EL (cell line): Measurements from ENCODE around the gene NSMF.
"Not testable (repeated sequence)": the region's sequence is repeated elsewhere in the genome, so short reads cannot be mapped to it uniquely, and the experiment has no call there.

Source experiments
- DNase-seq: peaks from one replicate; pipeline ENCODE4 v3.0.0-alpha.2; 2016

NSMF gene

GRCh38 chr9:137474271-137474670, 15.1 kb upstream of the NSMF start:
- no peak for DNase-seq

GRCh38 chr9:137470785-137471184, 11.7 kb upstream of the NSMF start:
- DNase-seq = no peak

DNA sequence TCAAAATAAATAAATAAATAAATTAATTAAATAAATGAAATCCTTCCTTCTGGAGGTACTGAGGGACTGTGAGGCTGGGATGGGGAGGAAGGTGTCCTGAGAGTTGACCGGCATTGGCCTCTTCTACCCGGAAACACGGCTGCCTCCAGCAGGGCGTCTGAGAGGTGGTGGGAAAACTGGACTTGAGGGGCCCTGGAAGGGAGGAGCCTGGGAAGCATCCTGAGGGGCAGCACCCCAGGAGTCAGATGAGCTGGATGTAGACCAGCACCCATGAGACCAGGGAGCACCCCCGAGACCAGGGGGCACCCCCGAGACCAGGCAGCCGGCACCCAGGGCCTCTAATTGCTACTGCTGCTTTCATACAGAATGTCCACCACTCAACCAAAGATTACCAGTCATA, 8.8 kb upstream of the NSMF start:
- no peak for DNase-seq

- DNase-seq = no peak
Observed at GRCh38 chr9:137467161-137467581, 8.0 kb upstream of the NSMF start.

DNA sequence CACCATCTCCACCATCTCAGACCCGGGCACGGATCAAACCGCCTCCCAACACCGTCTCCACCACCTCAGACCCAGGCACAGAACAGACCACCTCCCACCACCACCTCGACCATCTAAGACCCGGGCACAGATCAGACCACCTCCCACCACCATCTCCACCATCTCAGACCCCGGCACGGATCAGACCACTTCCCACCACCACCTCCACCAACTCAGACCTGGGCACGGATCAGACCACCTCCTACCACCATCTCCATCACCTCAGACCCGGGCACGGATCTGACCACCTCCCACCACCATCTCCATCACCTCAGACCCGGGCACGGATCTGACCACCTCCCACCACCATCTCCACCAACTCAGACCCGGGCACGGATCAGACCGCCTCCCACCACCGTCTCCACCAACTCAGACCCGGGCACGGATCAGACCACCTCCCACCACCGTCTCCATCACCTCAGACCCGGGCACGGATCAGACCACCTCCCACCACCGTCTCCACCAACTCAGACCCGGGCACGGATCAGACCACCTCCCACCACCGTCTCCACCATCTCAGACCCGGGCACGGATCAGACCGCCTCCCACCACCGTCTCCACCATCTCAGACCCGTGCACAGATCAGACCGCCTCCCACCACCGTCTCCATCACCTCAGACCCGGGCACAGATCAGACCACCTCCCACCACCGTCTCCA, 7.4 kb upstream of the NSMF start:
- not testable (repeated sequence) for DNase-seq

DNA sequence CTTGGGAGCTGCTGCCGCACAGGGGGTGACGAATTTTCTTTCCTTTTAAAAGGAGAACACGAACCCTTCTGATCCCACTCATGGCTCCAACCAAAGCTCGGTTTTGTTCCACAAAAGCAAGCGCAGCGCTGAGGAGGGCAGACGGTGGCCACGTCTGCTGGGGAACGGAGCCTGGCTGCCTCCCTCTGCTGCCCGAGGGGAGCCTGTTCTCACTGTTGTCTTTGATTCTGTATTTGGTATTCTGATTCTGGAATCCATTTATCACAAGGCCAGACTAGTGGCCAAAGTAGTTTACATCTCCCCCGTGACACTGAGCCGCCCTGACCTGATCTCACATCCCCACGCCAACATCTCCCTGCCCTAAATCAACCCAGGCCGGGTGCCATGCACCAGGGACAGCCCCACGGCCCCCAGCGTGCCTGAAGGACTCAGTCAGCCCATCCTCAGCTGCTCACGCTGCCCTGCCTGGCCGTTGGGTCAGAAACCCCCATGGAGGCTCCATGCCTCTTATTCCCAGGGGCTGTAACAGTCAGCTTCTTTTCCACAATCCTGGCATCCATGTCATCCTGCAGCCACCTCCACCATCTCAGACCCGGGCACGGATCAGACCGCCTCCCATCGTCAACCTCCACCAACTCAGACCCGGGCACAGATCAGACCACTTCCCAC, 6.7 kb upstream of the NSMF start:
- no peak for DNase-seq

DNA sequence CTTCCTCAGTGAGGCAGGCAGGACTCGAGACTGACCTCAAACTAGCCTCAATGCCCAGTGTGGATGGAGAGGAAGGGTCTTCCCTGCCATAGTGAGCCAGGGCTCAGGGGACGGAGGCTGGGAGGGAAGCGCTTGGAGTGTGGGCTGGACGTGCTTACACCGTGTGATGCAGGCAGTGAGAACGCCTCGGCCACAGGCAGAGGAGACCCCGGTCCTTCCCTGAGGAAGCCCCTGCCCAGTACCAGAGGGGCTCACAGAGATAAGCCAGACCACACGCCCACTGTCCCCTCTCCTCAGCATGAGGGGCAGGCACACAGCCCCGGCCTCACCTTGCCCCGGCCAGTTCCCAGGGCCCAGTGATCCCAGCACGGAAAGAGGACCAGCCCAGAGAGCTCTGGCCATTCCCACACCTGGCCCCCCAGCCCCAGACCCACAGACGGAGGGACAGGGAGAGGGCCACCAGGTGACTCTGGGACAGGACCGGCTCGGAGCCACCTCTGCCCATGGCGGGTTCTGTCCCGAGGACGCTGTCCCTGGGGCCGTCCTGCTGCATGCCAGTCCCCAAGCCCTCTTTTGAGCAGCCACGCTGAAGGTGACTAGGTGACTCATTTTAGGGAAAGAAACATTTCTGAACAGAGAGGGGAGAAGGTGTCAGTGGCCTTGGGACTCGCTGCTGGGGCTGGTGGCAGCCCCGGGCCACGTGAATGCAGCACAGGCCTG, 6.0 kb upstream of the NSMF start:
- DNase-seq = no peak

DNA sequence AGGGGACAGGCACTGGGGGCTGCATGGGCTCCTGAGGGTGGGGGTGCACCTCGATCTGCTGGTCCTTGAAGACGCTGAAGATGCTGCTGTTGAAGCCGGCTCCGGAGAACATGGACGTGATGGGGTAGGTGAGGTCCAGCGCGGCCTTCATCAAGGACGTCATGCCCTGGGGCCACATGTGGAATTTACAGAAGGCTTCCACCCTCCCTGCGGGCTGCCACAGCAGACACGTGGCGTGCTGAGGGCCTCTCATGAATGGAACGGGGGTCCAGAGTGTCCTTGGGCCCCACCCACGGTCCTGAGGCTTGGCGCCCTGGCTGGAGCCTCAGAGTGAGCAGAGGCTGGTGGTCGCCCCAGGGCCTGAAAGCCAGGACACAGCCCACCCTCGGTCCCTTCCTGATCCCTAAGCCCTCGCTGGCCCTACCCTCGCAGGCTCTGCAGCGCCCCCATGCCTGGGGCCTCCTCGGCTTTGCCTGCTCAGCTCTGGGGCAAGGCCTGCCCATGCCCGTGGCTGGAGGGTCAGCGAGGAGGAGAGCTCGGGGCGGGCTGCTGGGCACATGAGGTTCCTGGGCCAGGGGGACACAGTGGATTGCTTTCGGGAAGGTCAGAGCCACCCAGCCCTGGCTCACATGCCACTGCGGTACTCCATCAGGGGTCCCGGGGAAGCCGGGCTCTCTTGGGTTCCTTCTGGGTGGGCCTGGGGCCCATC, 5.3 kb upstream of the NSMF start:
- no peak for DNase-seq

DNA sequence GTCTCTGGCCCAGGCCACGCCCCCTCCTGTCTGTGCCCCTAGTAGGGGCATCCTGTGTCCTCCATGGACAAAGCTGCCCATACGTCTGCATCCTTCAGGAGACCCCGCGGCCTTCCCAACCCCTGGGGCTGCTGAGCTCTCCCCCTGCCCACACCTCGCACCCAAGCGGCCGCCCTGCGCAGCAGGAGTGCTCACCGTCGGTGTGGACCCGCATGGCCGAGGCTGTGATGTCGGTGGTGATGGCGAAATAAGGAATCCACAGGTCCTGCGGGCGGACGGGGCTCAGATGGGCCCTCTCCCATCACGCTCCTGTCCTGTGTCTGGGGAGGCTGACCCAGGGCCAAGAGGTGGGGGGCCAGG, 4.8 kb upstream of the NSMF start:
- DNase-seq = no peak

DNA sequence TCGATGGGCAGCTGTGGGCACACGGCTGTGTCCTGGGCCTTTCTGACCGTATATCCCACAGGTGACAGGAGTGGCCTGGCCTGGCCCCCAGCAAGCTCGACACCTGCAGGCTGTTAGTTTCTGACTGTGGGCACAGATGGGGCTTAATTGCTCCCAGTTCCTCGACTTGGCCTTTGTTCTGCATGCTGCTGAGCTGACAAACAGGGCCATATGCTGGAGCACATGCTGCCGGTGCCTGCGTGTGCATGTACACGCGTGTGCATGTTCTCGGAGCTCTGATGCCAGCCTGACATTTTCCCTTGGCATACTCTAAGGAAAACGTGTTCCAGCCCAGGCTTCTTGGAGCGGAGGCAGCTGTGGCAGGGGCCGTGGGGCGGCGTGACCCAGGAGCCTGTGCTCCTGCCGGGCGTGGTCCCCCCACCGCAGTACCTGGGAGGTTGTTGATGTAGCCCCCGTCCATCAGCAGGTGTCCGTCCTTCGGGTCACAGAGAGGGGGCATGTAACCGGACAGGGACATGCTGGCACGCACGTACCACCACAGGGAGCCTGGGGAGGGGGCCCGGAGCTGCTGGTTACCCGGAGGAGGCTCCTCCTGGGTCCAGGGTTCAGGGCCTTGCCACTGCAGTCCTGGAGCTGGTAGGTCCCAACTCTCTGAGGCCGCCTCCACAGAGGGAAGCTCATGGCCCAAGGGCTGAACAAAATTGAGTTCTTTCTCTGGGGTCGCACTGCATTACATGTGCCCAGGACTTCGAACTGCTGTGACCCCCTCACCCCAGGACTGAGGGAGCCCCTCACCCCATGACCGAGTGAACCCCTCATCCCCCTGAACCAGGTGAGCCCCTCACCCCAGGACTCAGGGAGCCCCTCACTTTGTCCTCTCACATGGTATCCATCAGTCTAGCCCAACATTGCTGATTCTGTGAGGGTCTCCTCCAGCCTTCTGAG, 4.1 kb upstream of the NSMF start:
- DNase-seq = no peak

GRCh38 chr9:137462396-137462985, 3.4 kb upstream of the NSMF start:
- DNase-seq = no peak

DNA sequence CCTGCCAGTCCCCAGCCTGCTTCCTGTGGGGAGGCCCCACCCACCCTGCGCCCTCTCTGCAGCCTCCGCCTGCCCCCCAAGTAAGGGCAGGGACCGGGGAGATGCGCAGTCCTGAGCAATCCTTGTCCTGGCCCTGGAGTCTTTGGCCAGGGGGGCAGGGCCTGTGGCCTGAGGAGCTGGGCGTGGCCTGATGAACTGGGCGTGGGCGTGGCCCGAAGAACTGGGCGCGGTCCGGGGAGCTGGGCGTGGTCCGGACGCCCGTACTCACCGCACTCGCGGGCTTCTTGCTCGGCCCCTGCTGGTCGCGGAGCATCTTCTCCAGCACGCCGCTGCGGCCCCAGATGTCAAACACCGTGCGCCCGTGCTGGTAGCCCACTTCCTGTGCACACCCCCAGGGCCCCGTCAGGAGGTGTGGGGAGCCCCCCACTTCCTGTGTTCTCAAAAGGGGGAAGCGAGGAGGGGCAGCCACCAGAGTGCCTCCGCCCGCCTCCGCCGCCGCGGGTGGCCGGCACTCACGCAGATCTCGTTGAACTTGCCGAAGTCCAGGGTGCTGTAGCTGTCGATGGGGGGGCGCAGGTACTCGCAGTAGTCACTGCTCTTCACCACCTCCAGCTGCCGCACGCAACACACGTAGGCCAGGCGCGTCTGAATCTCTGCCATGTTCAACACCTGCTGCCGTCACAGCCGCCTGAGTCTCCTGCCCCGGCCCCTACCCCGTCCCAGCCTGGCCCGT, 2.7 kb upstream of the NSMF start:
- no peak for DNase-seq

- DNase-seq = no peak
Observed at GRCh38 chr9:137461316-137461662, 2.2 kb upstream of the NSMF start.

DNA sequence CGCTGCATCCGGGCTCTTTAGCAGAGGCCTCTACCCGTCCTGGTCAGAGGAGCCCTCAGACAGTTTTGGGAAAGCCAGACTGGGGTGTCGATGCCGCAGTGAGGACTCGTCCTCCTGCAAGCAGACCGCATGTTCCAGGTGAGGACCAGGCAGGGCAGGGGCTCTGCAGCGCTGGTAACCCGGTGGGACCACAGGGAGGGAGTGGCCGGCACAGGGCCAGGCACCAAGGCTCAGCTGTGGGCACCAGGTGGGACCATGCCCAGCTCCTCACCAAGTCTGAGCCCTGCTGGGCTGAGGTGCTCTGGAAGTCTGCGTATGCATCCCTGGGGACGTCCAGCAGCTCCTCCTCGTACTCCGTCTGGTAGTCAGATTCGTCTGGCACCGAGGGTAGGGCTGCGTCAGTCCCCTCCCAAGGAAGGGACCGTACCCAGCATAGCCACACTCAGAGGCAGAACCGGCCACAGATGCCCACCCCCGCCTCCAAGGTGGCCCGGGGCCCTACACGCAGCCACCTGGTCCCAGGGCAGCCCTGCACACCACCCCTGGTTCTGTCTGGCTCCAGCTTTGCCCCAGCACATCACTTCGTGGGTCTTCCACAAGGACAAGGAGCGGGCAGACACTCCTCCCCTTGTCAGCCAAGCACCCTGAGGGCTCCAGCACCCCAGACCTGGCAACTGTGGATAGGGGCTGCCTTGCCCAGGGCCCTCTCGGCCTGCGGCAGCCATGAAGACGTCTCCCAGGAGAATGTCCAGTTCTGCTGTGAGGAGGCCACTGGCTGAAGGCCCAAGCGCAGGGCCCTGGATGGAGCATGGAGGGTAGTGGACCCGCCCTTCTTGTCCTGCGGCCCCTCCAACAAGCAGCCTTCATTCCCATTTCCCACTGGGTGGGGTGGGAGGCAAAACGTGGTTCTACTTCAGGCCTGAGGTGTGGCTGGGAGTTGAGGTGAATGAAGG, 1.5 kb upstream of the NSMF start:
- DNase-seq = no peak

DNA sequence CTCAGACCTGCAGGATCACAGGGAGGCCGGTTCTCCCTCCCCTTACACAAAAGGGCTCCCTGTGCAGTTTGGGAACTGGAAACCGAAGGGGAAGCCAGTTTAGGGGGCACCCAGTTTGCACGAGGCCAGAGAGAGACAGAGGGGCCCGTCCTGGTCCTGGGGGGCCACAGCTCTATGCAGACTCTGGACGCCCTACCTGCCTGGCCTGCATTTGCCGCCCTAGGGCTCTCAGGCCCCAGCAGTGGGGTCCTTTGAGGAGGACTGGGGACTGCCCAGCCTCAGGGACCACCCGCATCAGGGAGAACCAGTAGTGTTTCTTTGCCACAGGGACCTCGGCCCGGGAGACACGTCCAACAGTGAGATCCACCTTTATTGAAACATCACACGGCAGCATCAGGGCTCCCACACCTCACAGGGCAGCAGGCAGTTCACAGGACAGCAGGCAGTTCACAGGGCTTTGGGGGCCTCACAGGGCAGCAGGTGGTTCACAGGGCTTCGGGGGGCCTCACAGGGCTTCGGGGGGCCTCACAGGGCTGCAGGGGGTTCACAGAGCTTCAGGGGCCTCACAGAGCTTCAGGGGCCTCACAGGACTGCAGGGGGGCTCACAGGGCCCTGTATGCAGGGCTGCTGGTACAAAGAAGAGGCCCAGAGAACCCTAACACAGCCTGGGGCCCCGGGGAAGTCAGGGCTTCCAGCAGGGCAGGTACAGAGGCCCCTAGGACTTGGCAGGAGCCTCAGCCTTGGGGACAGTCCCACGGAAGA, 648 bp upstream of the NSMF start:
- no peak for DNase-seq

GRCh38 chr9:137458194-137459151, 661 bp downstream of the NSMF start:
- no peak for DNase-seq

- no peak for DNase-seq
Observed at GRCh38 chr9:137457406-137458193, 1.5 kb downstream of the NSMF start.
